Mammary epithelial cell (primary cell): ENCODE data around the gene MICU2.

Source experiments
- EZH2 ChIP-seq: IDR thresholded peaks from 2 replicates; pipeline ENCODE4 v1.6.1; 2012; ENCODE audit warnings: low read length, inconsistent platforms, borderline replicate concordance
- TF ChIP-seq, protein P1 (sequence below), 2 donors: IDR thresholded peaks in 1 of 2; conservative IDR thresholded peaks in 1 of 2; 2 replicates each; pipeline ENCODE4 v1.5.1; 2011 to 2012; ENCODE audit warnings: inconsistent platforms in 2 of 2, low read length in 2 of 2, mild to moderate bottlenecking in 2 of 2, control low read depth in 1 of 2, low read depth in 1 of 2; ENCODE audit not compliant: insufficient read depth in 1 of 2; ENCODE audit errors: extremely low read depth in 1 of 2

DNA sequence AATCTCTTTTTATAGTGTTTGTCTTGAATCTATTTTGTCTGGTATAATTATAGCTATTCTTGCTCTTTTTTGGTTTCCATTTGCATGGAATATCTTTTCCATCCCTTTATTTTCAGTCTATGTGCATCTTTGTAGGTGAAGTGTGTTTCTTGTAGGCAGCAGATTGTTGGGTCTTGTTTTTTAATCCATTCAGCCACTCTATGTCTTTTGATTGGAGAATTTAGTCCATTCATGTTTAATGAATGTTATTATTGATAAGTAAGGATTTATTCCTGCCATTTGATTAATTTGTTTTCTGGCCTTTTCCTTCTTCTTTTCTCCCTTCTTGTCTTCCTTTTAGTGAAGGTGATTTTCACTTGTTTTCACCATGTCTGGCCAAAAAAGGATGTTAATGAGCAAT, 133.2 kb downstream of the MICU2 start:
- TF ChIP-seq EZH2, result no peak
- TF ChIP-seq, protein P1, sequence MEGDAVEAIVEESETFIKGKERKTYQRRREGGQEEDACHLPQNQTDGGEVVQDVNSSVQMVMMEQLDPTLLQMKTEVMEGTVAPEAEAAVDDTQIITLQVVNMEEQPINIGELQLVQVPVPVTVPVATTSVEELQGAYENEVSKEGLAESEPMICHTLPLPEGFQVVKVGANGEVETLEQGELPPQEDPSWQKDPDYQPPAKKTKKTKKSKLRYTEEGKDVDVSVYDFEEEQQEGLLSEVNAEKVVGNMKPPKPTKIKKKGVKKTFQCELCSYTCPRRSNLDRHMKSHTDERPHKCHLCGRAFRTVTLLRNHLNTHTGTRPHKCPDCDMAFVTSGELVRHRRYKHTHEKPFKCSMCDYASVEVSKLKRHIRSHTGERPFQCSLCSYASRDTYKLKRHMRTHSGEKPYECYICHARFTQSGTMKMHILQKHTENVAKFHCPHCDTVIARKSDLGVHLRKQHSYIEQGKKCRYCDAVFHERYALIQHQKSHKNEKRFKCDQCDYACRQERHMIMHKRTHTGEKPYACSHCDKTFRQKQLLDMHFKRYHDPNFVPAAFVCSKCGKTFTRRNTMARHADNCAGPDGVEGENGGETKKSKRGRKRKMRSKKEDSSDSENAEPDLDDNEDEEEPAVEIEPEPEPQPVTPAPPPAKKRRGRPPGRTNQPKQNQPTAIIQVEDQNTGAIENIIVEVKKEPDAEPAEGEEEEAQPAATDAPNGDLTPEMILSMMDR (conservative IDR thresholded peaks at IDR 0.05 in 1 of 2, IDR thresholded peaks at IDR 0.05 in 1 of 2; ENCODE audit: extremely low read depth in 1 of 2, insufficient read depth in 1 of 2, low read depth in 1 of 2, low read length in 2 of 2), result no peak
